HEK293 (cell line): ENCODE measurements around the gene HIC1.

Experiments used
- CTCF ChIA-PET: fragments of 350-600 bp; formaldehyde crosslinking; extraction: SDS; loops from one replicate; lab custom pipeline; 2021; ENCODE audit warnings: antibody characterized with exemption; lab: Yijun Ruan, JAX
- POLR2A ChIA-PET: fragments of 300-600 bp; formaldehyde crosslinking; extraction: SDS; loops from one replicate; lab custom pipeline; 2020; ENCODE audit warnings: antibody characterized with exemption, inconsistent platforms; lab: Yijun Ruan, JAX
- H3K27ac ChIP-seq: fragments of 200-500 bp; sonication (Bioruptor generic); 2 replicates; pipeline ENCODE4 v1.5.1; 2014; ENCODE audit warnings: low read depth, low read length, control low read depth, inconsistent platforms; ENCODE audit errors: extremely low read depth
- H3K36me3 ChIP-seq, 2 experiments: fragments of 200-500 bp in 1 of 2; sonication (Bioruptor generic) in 1 of 2; 1 replicate in 1 of 2; 2 replicates in 1 of 2; pipeline ENCODE4 v1.5.1; 2014 to 2017; ENCODE audit warnings: inconsistent platforms in 2 of 2, low read length in 2 of 2; ENCODE audit not compliant: control insufficient read depth in 2 of 2, insufficient read depth in 1 of 2
- H3K4me1 ChIP-seq: fragments of 200-500 bp; sonication (Bioruptor generic); 2 replicates; pipeline ENCODE4 v1.5.1; 2014; ENCODE audit warnings: mild to moderate bottlenecking, low read length, inconsistent platforms; ENCODE audit not compliant: control insufficient read depth, insufficient read depth
- H3K4me3 ChIP-seq: 2 replicates; pipeline ENCODE4 v1.5.1; 2011; ENCODE audit warnings: low read depth, mild to moderate bottlenecking, control low read depth, low read length, moderate library complexity
- H3K9me3 ChIP-seq: fragments of 200-500 bp; sonication (Bioruptor generic); 2 replicates; pipeline ENCODE4 v1.5.1; 2014; ENCODE audit warnings: low read depth, low read length, inconsistent platforms; ENCODE audit not compliant: control insufficient read depth, insufficient read depth
- BCL11A ChIP-seq: fragments of 450-650 bp; formaldehyde crosslinking; IDR thresholded peaks from 2 replicates; pipeline ENCODE4 v1.5.1; 2016; ENCODE audit warnings: low read depth, missing biosample characterization, missing genetic modification characterization
- BCL11B ChIP-seq: fragments of 450-650 bp; formaldehyde crosslinking; IDR thresholded peaks from 2 replicates; pipeline ENCODE4 v1.5.1; 2016; ENCODE audit warnings: low read depth, missing biosample characterization, missing genetic modification characterization
- OSR2 ChIP-seq: fragments of 450-650 bp; formaldehyde crosslinking; IDR thresholded peaks from 2 replicates; pipeline ENCODE4 v1.5.1; 2016; ENCODE audit warnings: missing biosample characterization, missing genetic modification characterization
- SETDB1 ChIP-seq: IDR thresholded peaks from one replicate; pipeline ENCODE4 v1.6.1; 2017; ENCODE audit warnings: mild to moderate bottlenecking, low read length, moderate library complexity, mixed read lengths; ENCODE audit not compliant: insufficient read length
- SP7 ChIP-seq: fragments of 450-650 bp; formaldehyde crosslinking; IDR thresholded peaks from 2 replicates; pipeline ENCODE4 v1.5.1; 2016; ENCODE audit warnings: missing biosample characterization, missing genetic modification characterization
- WT1 ChIP-seq: fragments of 450-650 bp; formaldehyde crosslinking; IDR thresholded peaks from 2 replicates; pipeline ENCODE4 v1.5.1; 2016; ENCODE audit warnings: missing biosample characterization, missing genetic modification characterization
- ZIC2 ChIP-seq: fragments of 450-650 bp; formaldehyde crosslinking; IDR thresholded peaks from 2 replicates; pipeline ENCODE4 v1.5.1; 2016; ENCODE audit warnings: missing biosample characterization, missing genetic modification characterization
- ZNF138 ChIP-seq: fragments of 450-650 bp; formaldehyde crosslinking; IDR thresholded peaks from 2 replicates; pipeline ENCODE4 v1.5.1; 2016; ENCODE audit warnings: missing biosample characterization, missing genetic modification characterization, borderline replicate concordance
- ZNF140 ChIP-seq: fragments of 450-650 bp; formaldehyde crosslinking; IDR thresholded peaks from 2 replicates; pipeline ENCODE4 v1.5.1; 2016; ENCODE audit warnings: missing biosample characterization, missing genetic modification characterization
- ZNF146 ChIP-seq: fragments of 450-650 bp; formaldehyde crosslinking; IDR thresholded peaks from 2 replicates; pipeline ENCODE4 v1.5.1; 2016; ENCODE audit warnings: missing biosample characterization, missing genetic modification characterization
- ZNF157 ChIP-seq: fragments of 450-650 bp; formaldehyde crosslinking; IDR thresholded peaks from 2 replicates; pipeline ENCODE4 v1.5.1; 2016; ENCODE audit warnings: missing biosample characterization, missing genetic modification characterization
- ZNF169 ChIP-seq: fragments of 450-650 bp; formaldehyde crosslinking; IDR thresholded peaks from 2 replicates; pipeline ENCODE4 v1.5.1; 2016; ENCODE audit warnings: missing biosample characterization, missing genetic modification characterization
- ZNF175 ChIP-seq: fragments of 450-650 bp; formaldehyde crosslinking; IDR thresholded peaks from 2 replicates; pipeline ENCODE4 v1.5.1; 2016; ENCODE audit warnings: missing biosample characterization, missing genetic modification characterization
- ZNF2 ChIP-seq: fragments of 450-650 bp; formaldehyde crosslinking; IDR thresholded peaks from 2 replicates; pipeline ENCODE4 v1.5.1; 2016; ENCODE audit warnings: missing biosample characterization, missing genetic modification characterization
- ZNF350 ChIP-seq: fragments of 450-650 bp; formaldehyde crosslinking; IDR thresholded peaks from 2 replicates; pipeline ENCODE4 v1.5.0; 2017; ENCODE audit warnings: missing biosample characterization, mild to moderate bottlenecking, missing genetic modification characterization
- ZNF391 ChIP-seq: fragments of 450-650 bp; formaldehyde crosslinking; IDR thresholded peaks from 2 replicates; pipeline ENCODE4 v1.5.1; 2016; ENCODE audit warnings: low read depth, missing biosample characterization, missing genetic modification characterization, borderline replicate concordance
- ZNF830 ChIP-seq: fragments of 450-650 bp; IDR thresholded peaks from 2 replicates; pipeline ENCODE4 v1.5.0; 2018; ENCODE audit warnings: missing biosample characterization, missing genetic modification characterization, low read depth, mild to moderate bottlenecking, moderate library complexity
- ZSCAN16 ChIP-seq: fragments of 450-650 bp; formaldehyde crosslinking; IDR thresholded peaks from 2 replicates; pipeline ENCODE4 v1.5.1; 2016; ENCODE audit warnings: missing biosample characterization, missing genetic modification characterization
- TF ChIP-seq, protein P1 (sequence below): fragments of 450-650 bp; IDR thresholded peaks from 2 replicates; pipeline ENCODE4 v1.5.1; 2018; ENCODE audit warnings: missing biosample characterization, mild to moderate bottlenecking, missing genetic modification characterization
- TF ChIP-seq, protein P2 (sequence below): fragments of 450-650 bp; formaldehyde crosslinking; IDR thresholded peaks from 2 replicates; pipeline ENCODE4 v1.5.1; 2016; ENCODE audit warnings: missing biosample characterization, missing genetic modification characterization
- TF ChIP-seq, protein P3 (sequence below): fragments of 450-650 bp; formaldehyde crosslinking; IDR thresholded peaks from 2 replicates; pipeline ENCODE4 v1.5.1; 2017; ENCODE audit warnings: missing biosample characterization, mild to moderate bottlenecking, missing genetic modification characterization, moderate library complexity
- TF ChIP-seq, protein P4 (sequence below): fragments of 450-650 bp; IDR thresholded peaks from 2 replicates; pipeline ENCODE4 v1.5.1; 2018; ENCODE audit warnings: missing biosample characterization, missing genetic modification characterization
- TF ChIP-seq, protein P5 (sequence below): IDR thresholded peaks from 2 replicates; pipeline ENCODE4 v1.6.1; 2011; ENCODE audit warnings: mild to moderate bottlenecking, low read depth, low read length, borderline replicate concordance
- TF ChIP-seq, protein P6 (sequence below): sonication (generic); formaldehyde crosslinking; IDR thresholded peaks from 2 replicates; pipeline ENCODE4 v1.8.1; 2022; ENCODE audit warnings: mild to moderate bottlenecking, moderate library complexity, missing genetic modification reagents

Gene HIC1

DNA sequence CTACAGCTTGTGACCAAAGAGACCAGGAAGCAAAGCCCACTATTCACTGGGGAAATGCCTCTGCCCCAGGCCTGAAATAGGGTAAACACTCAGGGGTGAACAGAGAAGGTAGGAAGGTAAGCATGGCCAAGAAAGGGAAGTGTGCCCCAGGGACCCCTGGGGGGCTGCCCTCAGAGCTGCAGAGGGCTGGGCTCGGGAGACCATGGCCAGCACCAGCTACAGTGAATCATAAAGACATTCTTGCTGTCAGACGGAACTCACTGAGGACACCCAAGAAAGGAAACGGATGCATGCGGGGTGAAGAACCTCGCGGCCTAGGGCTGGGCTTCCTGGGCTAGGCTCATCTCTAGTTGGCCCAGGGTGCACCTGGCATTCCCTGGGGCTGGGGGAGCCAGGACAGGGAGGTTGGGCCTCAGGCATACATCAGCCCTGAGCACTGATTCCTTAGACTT lies 9.6 kb downstream of the HIC1 start:
- POLR2A ChIA-PET = no interaction called here
- Histone ChIP-seq H3K36me3 (peaks cover 0 to 62% of the 10 kb centered on the region in 2 experiments; a peak in 1 of 3 replicates), H3K4me3 (no peak overlapping the region), H3K4me1 (no peaks in the 10 kb centered on the region; the same call in 1 of the 2 replicates), H3K9me3 (no peaks in the 10 kb centered on the region), H3K27ac (0 out of 2 replicates have a peak overlapping the region, but pooled peaks have one; percentile 2)
- TF ChIP-seq ZSCAN16 (no peak), ZNF146 (tag by site-specific recombination) (no peak), ZNF175 (tag by site-specific recombination) (no peak), ZNF138 (tag by site-specific recombination) (no peak)
- TF ChIP-seq, protein P1, sequence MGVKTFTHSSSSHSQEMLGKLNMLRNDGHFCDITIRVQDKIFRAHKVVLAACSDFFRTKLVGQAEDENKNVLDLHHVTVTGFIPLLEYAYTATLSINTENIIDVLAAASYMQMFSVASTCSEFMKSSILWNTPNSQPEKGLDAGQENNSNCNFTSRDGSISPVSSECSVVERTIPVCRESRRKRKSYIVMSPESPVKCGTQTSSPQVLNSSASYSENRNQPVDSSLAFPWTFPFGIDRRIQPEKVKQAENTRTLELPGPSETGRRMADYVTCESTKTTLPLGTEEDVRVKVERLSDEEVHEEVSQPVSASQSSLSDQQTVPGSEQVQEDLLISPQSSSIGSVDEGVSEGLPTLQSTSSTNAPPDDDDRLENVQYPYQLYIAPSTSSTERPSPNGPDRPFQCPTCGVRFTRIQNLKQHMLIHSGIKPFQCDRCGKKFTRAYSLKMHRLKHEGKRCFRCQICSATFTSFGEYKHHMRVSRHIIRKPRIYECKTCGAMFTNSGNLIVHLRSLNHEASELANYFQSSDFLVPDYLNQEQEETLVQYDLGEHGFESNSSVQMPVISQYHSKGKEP = no peak
- TF ChIP-seq, protein P2, sequence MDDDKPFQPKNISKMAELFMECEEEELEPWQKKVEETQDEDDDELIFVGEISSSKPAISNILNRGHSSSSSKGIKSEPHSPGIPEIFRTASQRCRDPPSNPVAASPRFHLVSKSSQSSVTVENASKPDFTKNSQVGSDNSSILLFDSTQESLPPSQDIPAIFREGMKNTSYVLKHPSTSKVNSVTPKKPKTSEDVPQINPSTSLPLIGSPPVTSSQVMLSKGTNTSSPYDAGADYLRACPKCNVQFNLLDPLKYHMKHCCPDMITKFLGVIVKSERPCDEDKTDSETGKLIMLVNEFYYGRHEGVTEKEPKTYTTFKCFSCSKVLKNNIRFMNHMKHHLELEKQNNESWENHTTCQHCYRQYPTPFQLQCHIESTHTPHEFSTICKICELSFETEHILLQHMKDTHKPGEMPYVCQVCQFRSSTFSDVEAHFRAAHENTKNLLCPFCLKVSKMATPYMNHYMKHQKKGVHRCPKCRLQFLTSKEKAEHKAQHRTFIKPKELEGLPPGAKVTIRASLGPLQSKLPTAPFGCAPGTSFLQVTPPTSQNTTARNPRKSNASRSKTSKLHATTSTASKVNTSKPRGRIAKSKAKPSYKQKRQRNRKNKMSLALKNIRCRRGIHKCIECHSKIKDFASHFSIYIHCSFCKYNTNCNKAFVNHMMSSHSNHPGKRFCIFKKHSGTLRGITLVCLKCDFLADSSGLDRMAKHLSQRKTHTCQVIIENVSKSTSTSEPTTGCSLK (tag by site-specific recombination) = no peak
- CTCF ChIA-PET = interaction anchor here (0.5 to 4.0 kb wide), 17 partner anchors 10 to 491 kb away, joined by 3 to 41 read pairs (median 4); partner anchors contain the start of gene HIC1

DNA sequence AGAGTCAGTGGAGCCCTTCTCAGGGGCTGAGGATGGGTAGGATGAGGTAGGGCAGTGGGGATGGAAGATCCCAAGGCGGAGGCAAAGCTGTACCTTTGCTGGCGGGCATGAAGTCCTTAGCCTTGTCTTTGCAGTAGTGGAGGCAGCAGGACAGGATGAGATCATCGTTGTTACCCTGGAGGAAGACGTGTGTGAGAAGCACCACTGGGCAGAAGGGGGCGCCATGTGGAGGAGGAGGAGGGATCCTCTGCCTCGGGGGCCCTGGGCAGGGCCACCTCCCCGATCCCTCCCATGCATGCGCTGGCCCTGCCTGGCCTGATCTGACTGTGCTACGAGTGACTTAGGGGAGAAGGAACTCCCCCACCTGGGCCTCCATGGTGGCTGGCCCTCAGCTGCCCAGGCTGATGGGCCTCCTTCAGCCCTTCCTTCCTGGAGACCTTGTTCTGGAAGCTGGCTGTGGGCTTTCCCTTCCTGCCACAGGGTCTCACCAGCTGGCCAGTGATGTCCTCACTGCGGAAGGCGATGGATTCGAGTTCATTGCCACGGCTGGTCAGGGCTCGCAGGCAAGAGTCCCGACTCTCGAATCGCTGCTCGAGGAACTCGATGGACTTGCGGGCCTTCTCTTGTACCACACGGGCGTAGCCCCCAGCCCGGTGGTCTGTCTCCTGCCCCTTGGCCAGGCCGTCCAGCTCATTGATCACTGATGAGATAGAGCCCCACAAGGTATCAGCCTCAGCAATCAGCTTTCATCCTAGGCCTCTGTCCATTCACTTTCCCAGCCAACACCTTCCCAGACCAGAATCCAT lies 10.3 kb downstream of the HIC1 start:
- no peaks in the 10 kb centered on the region for H3K9me3 ChIP-seq
- CTCF ChIA-PET = interaction anchor here (0.6 to 4.0 kb wide), 24 partner anchors 11 to 241 kb away, joined by 3 to 41 read pairs (median 4); partner anchors contain the start of gene HIC1
- 0 out of 2 replicates have a peak overlapping the region, but pooled peaks have one; percentile 31 for H3K27ac ChIP-seq
- H3K36me3 ChIP-seq = peaks cover 0 to 67% of the 10 kb centered on the region in 2 experiments; a peak in 1 of 3 replicates
- POLR2A ChIA-PET = interaction anchor here (1.4 kb wide), 1 partner anchor 180 kb away, joined by 5 read pairs; no protein-coding TSS in a partner anchor
- H3K4me1 ChIP-seq = no peaks in the 10 kb centered on the region; the same call in 1 of the 2 replicates
- no peak overlapping the region for H3K4me3 ChIP-seq
- TF ChIP-seq ZNF169 (tag by site-specific recombination) (0 out of 2 replicates have a peak, but pooled peaks have one; percentile 15), BCL11B (tag by site-specific recombination) (no peak), ZIC2 (tag by site-specific recombination) (peak; percentile 33; the same call in 1 of the 2 replicates), WT1 (tag by site-specific recombination) (peak; percentile 58; the same call in 1 of the 2 replicates), ZNF157 (no peak), ZNF2 (tag by site-specific recombination) (peak; percentile 66; the same call in 1 of the 2 replicates), ZNF140 (tag by site-specific recombination) (no peak), ZNF350 (no peak), BCL11A (tag by site-specific recombination) (no peak), ZNF391 (0 out of 2 replicates have a peak, but pooled peaks have one; percentile 38), SP7 (tag by site-specific recombination) (peak; percentile 58; the same call in 1 of the 2 replicates), ZNF830 (no peak), OSR2 (tag by site-specific recombination) (no peak), SETDB1 (no peak)
- TF ChIP-seq, protein P3, sequence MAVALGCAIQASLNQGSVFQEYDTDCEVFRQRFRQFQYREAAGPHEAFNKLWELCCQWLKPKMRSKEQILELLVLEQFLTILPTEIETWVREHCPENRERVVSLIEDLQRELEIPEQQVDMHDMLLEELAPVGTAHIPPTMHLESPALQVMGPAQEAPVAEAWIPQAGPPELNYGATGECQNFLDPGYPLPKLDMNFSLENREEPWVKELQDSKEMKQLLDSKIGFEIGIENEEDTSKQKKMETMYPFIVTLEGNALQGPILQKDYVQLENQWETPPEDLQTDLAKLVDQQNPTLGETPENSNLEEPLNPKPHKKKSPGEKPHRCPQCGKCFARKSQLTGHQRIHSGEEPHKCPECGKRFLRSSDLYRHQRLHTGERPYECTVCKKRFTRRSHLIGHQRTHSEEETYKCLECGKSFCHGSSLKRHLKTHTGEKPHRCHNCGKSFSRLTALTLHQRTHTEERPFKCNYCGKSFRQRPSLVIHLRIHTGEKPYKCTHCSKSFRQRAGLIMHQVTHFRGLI = no peak
- TF ChIP-seq, protein P4, sequence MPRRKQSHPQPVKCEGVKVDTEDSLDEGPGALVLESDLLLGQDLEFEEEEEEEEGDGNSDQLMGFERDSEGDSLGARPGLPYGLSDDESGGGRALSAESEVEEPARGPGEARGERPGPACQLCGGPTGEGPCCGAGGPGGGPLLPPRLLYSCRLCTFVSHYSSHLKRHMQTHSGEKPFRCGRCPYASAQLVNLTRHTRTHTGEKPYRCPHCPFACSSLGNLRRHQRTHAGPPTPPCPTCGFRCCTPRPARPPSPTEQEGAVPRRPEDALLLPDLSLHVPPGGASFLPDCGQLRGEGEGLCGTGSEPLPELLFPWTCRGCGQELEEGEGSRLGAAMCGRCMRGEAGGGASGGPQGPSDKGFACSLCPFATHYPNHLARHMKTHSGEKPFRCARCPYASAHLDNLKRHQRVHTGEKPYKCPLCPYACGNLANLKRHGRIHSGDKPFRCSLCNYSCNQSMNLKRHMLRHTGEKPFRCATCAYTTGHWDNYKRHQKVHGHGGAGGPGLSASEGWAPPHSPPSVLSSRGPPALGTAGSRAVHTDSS (tag by site-specific recombination) = peak; percentile 32; the same call in 1 of the 2 replicates
- TF ChIP-seq, protein P5, sequence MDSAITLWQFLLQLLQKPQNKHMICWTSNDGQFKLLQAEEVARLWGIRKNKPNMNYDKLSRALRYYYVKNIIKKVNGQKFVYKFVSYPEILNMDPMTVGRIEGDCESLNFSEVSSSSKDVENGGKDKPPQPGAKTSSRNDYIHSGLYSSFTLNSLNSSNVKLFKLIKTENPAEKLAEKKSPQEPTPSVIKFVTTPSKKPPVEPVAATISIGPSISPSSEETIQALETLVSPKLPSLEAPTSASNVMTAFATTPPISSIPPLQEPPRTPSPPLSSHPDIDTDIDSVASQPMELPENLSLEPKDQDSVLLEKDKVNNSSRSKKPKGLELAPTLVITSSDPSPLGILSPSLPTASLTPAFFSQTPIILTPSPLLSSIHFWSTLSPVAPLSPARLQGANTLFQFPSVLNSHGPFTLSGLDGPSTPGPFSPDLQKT = no peak
- TF ChIP-seq, protein P6, sequence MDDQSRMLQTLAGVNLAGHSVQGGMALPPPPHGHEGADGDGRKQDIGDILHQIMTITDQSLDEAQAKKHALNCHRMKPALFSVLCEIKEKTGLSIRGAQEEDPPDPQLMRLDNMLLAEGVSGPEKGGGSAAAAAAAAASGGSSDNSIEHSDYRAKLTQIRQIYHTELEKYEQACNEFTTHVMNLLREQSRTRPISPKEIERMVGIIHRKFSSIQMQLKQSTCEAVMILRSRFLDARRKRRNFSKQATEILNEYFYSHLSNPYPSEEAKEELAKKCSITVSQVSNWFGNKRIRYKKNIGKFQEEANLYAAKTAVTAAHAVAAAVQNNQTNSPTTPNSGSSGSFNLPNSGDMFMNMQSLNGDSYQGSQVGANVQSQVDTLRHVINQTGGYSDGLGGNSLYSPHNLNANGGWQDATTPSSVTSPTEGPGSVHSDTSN (CRISPR knock-in tag) = no peak
